HepG2 (cell line): ENCODE data around the gene CDH1. TPM values are rescaled to one million over a fixed set of nuclear protein-coding genes. Genes with fewer than 3 reads are reported as not detected.

Experiments used
- ARID5B ChIP-seq: IDR thresholded peaks from 2 replicates; pipeline ENCODE4 v1.4.0; 2020; ENCODE audit warnings: mild to moderate bottlenecking, missing genetic modification reagents
- ETV5 ChIP-seq: IDR thresholded peaks from 2 replicates; pipeline ENCODE4 v1.6.1; 2018; ENCODE audit warnings: missing biosample characterization, missing genetic modification reagents, inconsistent platforms, borderline replicate concordance
- FOSL1 ChIP-seq: sonication (generic); formaldehyde crosslinking; IDR thresholded peaks from 2 replicates; pipeline ENCODE4 v1.9.0; 2021; ENCODE audit warnings: missing genetic modification reagents, borderline replicate concordance
- IRF2 ChIP-seq: IDR thresholded peaks from 2 replicates; pipeline ENCODE4 v1.6.1; 2018; ENCODE audit warnings: missing genetic modification reagents, missing compliant biosample characterization
- MEIS1 ChIP-seq: sonication (generic); formaldehyde crosslinking; IDR thresholded peaks from 2 replicates; pipeline ENCODE4 v1.9.0; 2021; ENCODE audit warnings: mild to moderate bottlenecking, missing genetic modification reagents, moderate library complexity, borderline replicate concordance
- PTBP1 ChIP-seq: fragments of 200-400 bp; formaldehyde crosslinking; IDR thresholded peaks from 2 replicates; pipeline ENCODE4 v1.6.1; 2018; ENCODE audit warnings: low read length, low read depth; ENCODE audit not compliant: poor library complexity, severe bottlenecking
- RBAK ChIP-seq: sonication (generic); formaldehyde crosslinking; IDR thresholded peaks from 2 replicates; pipeline ENCODE4 v1.5.1; 2020; ENCODE audit warnings: mild to moderate bottlenecking, missing genetic modification reagents
- SMAD9 ChIP-seq: sonication (generic); formaldehyde crosslinking; IDR thresholded peaks from 2 replicates; pipeline ENCODE4 v1.5.1; 2020; ENCODE audit warnings: mild to moderate bottlenecking, missing genetic modification reagents
- SP5 ChIP-seq: IDR thresholded peaks from 2 replicates; pipeline ENCODE4 v1.6.1; 2016; ENCODE audit warnings: low read depth, borderline replicate concordance
- TIGD3 ChIP-seq: sonication (generic); formaldehyde crosslinking; IDR thresholded peaks from 2 replicates; pipeline ENCODE4 v1.5.1; 2020; ENCODE audit warnings: mild to moderate bottlenecking, missing genetic modification reagents, borderline replicate concordance
- ZBTB2 ChIP-seq: sonication (generic); formaldehyde crosslinking; IDR thresholded peaks from 2 replicates; pipeline ENCODE4 v1.8.0; 2022; ENCODE audit warnings: low read depth, missing genetic modification reagents
- ZBTB46 ChIP-seq: sonication (generic); formaldehyde crosslinking; IDR thresholded peaks from 2 replicates; pipeline ENCODE4 v1.4.0; 2020; ENCODE audit warnings: mild to moderate bottlenecking, missing genetic modification reagents, borderline replicate concordance
- ZGPAT ChIP-seq: IDR thresholded peaks from 2 replicates; pipeline ENCODE4 v1.6.1; 2016; ENCODE audit warnings: mild to moderate bottlenecking
- ZNF205 ChIP-seq: IDR thresholded peaks from 2 replicates; pipeline ENCODE4 v1.6.1; 2018; ENCODE audit warnings: missing biosample characterization, missing genetic modification reagents
- ZNF431 ChIP-seq: sonication (generic); formaldehyde crosslinking; IDR thresholded peaks from 2 replicates; pipeline ENCODE4 v1.9.0; 2022; ENCODE audit warnings: missing genetic modification reagents, low read depth, mild to moderate bottlenecking, borderline replicate concordance
- ZNF629 ChIP-seq: sonication (generic); formaldehyde crosslinking; conservative IDR thresholded peaks from 2 replicates; pipeline ENCODE4 v1.5.0; 2020; ENCODE audit warnings: missing genetic modification reagents
- ZNF768 ChIP-seq: sonication (generic); formaldehyde crosslinking; IDR thresholded peaks from 2 replicates; pipeline ENCODE4 v1.4.0; 2020; ENCODE audit warnings: missing genetic modification reagents
- polyA plus RNA-seq, 8 experiments: library from polyadenylated mRNA; depleted of rRNA in 3 of 8; stranded (reverse) in 7 of 8; unstranded in 1 of 8; fragments of >200 nt; fragmentation: Illumina TruSeq in 4 of 8; extraction: Trizol in 4 of 8; gene quantifications; 2 replicates each; pipeline versions ENCODE4 v1.2.1 to v1.2.3, GENCODE V29; 2011 to 2016; ENCODE audit warnings: low read depth in 4 of 8, missing spikeins in 1 of 8, mixed read lengths in 1 of 8; ENCODE audit not compliant: insufficient read depth in 1 of 8
- total RNA-seq, 5 experiments: library from RNA; depleted of rRNA; stranded (reverse); fragments of >200 nt; fragmentation: Illumina TruSeq; extraction: Trizol; gene quantifications; 2 replicates each; pipeline ENCODE4 v1.2.3, GENCODE V29; 2016; ENCODE audit warnings: low read depth in 1 of 5

The CDH1 gene
- total and polyA plus RNA-seq, 2 of the 13 experiments (the other 11 are each of a cell fraction or from before 2014, with no cell fraction given), result 0.95 to 9.8 TPM

- peak; percentile 31; the same call in 1 of the 2 replicates for TF ChIP-seq ZGPAT (CRISPR knock-in tag)
- TF ChIP-seq ZBTB2 (CRISPR knock-in tag), result no peak
- no peak for TF ChIP-seq SP5 (CRISPR knock-in tag)
- TF ChIP-seq ZNF629 (CRISPR knock-in tag), result no peak
- TF ChIP-seq PTBP1, result no peak
- TF ChIP-seq ETV5 (CRISPR knock-in tag), result 0 out of 2 replicates have a peak, but pooled peaks have one; percentile 20
- no peak for TF ChIP-seq FOSL1 (CRISPR knock-in tag)
- TF ChIP-seq ZNF205, result no peak
- 0 out of 2 replicates have a peak, but pooled peaks have one; percentile 27 for TF ChIP-seq MEIS1 (CRISPR knock-in tag)
- TF ChIP-seq IRF2 (CRISPR knock-in tag), result peak; percentile 63
- TF ChIP-seq ZBTB46 (CRISPR knock-in tag), result no peak
- TF ChIP-seq TIGD3, result no peak
- no peak for TF ChIP-seq ZNF768 (CRISPR knock-in tag)
- TF ChIP-seq ARID5B, result peak; percentile 50; the same call in 1 of the 2 replicates
- TF ChIP-seq ZNF431, result no peak
- no peak for TF ChIP-seq SMAD9
- TF ChIP-seq RBAK, result no peak
These were observed 63.3 kb downstream of the CDH1 start (continued) for GRCh38 chr16:68800257-68800875.
